ENCODE data around the gene SARDH. TPM values are rescaled to one million over a fixed set of nuclear protein-coding genes. Genes with fewer than 3 reads are reported as not detected.
"Not testable (repeated sequence)": the region's sequence is repeated elsewhere in the genome, so short reads cannot be mapped to it uniquely, and the experiment has no call there.

SARDH gene
- total and polyA plus RNA-seq, 8 donors: 8.9 to 43.3 (median 20.5) TPM

DNA sequence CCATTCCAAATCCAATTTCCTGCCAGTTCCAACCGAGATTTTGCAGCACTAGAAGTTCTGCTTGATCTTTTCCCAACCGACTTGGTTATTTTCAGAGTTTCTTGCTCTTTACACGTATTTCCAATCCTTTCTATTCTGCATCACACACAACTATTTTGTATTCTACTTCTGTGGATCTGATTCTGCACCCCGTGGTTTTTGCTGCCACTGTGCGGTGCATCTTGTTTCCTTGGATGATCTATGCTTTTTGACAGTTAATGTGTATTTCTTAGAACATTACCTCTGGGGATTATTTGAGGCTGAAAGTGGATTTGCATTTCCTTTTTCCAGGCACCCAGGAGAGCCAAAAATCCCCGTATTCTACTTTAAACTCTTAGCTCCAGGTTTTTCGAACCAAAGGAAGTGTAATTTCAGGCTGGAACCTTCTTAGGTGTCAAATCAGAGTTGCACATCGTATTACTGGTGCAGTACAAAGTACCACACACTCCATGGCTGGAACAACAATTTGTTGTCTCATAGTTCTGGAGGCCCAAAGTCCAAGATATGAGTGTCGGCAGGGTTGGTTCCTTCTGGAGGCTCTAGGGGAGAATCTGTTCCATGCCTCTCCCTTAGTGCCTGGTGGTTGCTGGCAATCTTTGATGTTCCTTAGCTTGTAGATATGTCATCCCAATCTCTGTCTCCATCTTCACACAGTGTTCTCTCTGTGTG, 14.7 kb upstream of the SARDH start:
- FAIRE-seq (no peak), ATAC-seq (no peak)
- WGBS, 2 donors: 69 to 86% methylated on average over 9 of the region's 9 CpGs

GRCh38 chr9:133750982-133751649, 13.0 kb upstream of the SARDH start:
- FAIRE-seq (no peak), ATAC-seq (no peak), DNase-seq (peak in 3 of 6 donors; percentile 8 to 39 (median 9))
- H3K4me3 ChIP-seq: no peak overlapping the region
- no peak overlapping the region for H3K27ac ChIP-seq
- TF ChIP-seq CTCF (IDR thresholded peaks at IDR 0.05): no peak
- no peaks in the 10 kb centered on the region for H3K27me3 ChIP-seq
- H3K4me1 ChIP-seq: no peaks in the 10 kb centered on the region
- intact Hi-C loops (cut with DNase I): no loop called here
- 91 to 92% methylated on average over 9 of the region's 9 CpGs for WGBS, 2 donors
- H3K36me3 ChIP-seq: no peaks in the 10 kb centered on the region
- H3K9me3 ChIP-seq: no peaks in the 10 kb centered on the region

More for the DNA sequence above, 14.7 kb upstream of the SARDH start:
- H3K27ac ChIP-seq: no peak overlapping the region
- TF ChIP-seq CTCF (IDR thresholded peaks at IDR 0.05): no peak
- intact Hi-C loops (cut with DNase I): no loop called here
- no peaks in the 10 kb centered on the region for H3K4me1 ChIP-seq
- H3K27me3 ChIP-seq: no peaks in the 10 kb centered on the region
- no peak overlapping the region for H3K4me3 ChIP-seq
- no peak for DNase-seq
- H3K36me3 ChIP-seq: no peaks in the 10 kb centered on the region
- no peaks in the 10 kb centered on the region for H3K9me3 ChIP-seq

DNA sequence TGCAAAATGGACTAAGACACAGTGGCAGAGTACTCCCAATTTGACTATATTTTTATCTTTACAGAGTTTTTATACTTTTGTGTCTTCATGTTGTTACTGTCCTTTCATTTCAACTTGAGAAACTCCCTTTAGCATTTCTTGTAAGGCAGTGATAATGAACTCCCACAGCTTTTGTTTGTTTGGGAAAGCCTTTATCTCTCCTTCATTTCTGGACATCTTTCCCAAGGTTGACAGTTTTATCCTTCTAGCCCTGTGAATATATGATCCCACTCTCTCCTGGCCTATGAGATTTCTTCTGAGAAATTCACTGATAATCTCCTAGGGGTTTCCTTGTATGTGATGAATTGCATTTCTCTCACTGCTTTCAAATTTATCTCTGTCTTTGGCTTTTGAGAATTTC, 9.2 kb upstream of the SARDH start:
- Histone ChIP-seq H3K36me3 (no peaks in the 10 kb centered on the region), H3K4me1 (no peaks in the 10 kb centered on the region), H3K9me3 (no peaks in the 10 kb centered on the region), H3K27ac (no peak overlapping the region), H3K27me3 (no peaks in the 10 kb centered on the region), H3K4me3 (no peak overlapping the region)
- TF ChIP-seq CTCF (IDR thresholded peaks at IDR 0.05): no peak
- DNase-seq (no peak), FAIRE-seq (no peak), ATAC-seq (no peak)
- intact Hi-C loops (cut with DNase I): no loop called here

DNA sequence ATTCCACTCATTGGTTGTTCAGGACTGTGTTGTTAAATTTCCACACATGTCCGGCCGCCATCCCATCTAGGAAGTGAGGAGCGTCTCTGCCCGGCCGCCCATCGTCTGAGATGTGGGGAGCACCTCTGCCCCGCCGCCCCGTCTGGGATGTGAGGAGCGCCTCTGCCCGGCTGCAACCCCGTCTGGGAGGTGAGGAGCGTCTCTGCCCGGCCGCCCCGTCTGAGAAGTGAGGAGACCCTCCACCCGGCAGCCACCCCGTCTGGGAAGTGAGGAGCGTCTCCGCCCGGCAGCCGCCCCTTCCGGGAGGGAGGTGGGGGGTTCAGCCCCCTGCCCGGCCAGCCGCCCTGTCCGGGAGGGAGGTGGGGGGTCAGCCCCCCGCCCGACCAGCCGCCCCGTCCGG, 6.4 kb upstream of the SARDH start:
- H3K36me3 ChIP-seq; ATAC-seq; H3K27me3 ChIP-seq; FAIRE-seq; H3K27ac ChIP-seq; H3K4me1 ChIP-seq; H3K9me3 ChIP-seq; intact Hi-C loops (cut with DNase I); H3K4me3 ChIP-seq: not testable (repeated sequence)
- 94 to 97% methylated on average over 8 to 24 of the region's 31 CpGs for WGBS, 2 donors
- DNase-seq: peak in 1 of 6 donors; percentile 35

GRCh38 chr9:133742849-133743444, 4.8 kb upstream of the SARDH start:
- TF ChIP-seq CTCF (IDR thresholded peaks at IDR 0.05): peak; percentile 97 to 99 (median 98)
- DNase-seq: peak; percentile 55 to 93 (median 80)
- FAIRE-seq: no peak
- peak; percentile 60 to 86 (median 77) for ATAC-seq
- H3K9me3 ChIP-seq: no peaks in the 10 kb centered on the region
- no peaks in the 10 kb centered on the region for H3K4me1 ChIP-seq
- H3K27me3 ChIP-seq: no peaks in the 10 kb centered on the region
- no peaks in the 10 kb centered on the region for H3K36me3 ChIP-seq
- no peak overlapping the region for H3K4me3 ChIP-seq
- intact Hi-C loops (cut with DNase I): no loop called here
- no peak overlapping the region for H3K27ac ChIP-seq
- 20 to 23% methylated on average over 8 of the region's 8 CpGs for WGBS, 2 donors

All from pancreas (tissue), 10 donors.